ENCODE measurements around the gene MSI2.

Gene MSI2

GRCh38 chr17:57557416-57557815 is 301.1 kb downstream of the MSI2 start (continued):
- TF ChIP-seq ESRRG (CRISPR knock-in tag; IDR thresholded peaks at IDR 0.05) = no peak
- TF ChIP-seq CREB5 (CRISPR knock-in tag; IDR thresholded peaks at IDR 0.05; ENCODE audit: low read depth) = no peak
- no peak for TF ChIP-seq BACH2 (CRISPR knock-in tag; IDR thresholded peaks at IDR 0.05; ENCODE audit: borderline replicate concordance)
- TF ChIP-seq ARNTL (CRISPR knock-in tag; IDR thresholded peaks at IDR 0.05; ENCODE audit: borderline replicate concordance, low read depth) = no peak
- no peak for TF ChIP-seq PPARA (CRISPR knock-in tag; IDR thresholded peaks at IDR 0.05; ENCODE audit: borderline replicate concordance)
- no peak for TF ChIP-seq OSR1 (CRISPR knock-in tag; IDR thresholded peaks at IDR 0.05)
- TF ChIP-seq, protein P1, sequence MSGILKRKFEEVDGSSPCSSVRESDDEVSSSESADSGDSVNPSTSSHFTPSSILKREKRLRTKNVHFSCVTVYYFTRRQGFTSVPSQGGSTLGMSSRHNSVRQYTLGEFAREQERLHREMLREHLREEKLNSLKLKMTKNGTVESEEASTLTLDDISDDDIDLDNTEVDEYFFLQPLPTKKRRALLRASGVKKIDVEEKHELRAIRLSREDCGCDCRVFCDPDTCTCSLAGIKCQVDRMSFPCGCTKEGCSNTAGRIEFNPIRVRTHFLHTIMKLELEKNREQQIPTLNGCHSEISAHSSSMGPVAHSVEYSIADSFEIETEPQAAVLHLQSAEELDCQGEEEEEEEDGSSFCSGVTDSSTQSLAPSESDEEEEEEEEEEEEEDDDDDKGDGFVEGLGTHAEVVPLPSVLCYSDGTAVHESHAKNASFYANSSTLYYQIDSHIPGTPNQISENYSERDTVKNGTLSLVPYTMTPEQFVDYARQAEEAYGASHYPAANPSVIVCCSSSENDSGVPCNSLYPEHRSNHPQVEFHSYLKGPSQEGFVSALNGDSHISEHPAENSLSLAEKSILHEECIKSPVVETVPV (CRISPR knock-in tag; IDR thresholded peaks at IDR 0.05) = no peak
- TF ChIP-seq RARB (CRISPR knock-in tag; IDR thresholded peaks at IDR 0.05) = no peak
- no peak for TF ChIP-seq ZC3H10 (CRISPR knock-in tag; IDR thresholded peaks at IDR 0.05)
- no peak for TF ChIP-seq ISL1 (CRISPR knock-in tag; IDR thresholded peaks at IDR 0.05)

DNA sequence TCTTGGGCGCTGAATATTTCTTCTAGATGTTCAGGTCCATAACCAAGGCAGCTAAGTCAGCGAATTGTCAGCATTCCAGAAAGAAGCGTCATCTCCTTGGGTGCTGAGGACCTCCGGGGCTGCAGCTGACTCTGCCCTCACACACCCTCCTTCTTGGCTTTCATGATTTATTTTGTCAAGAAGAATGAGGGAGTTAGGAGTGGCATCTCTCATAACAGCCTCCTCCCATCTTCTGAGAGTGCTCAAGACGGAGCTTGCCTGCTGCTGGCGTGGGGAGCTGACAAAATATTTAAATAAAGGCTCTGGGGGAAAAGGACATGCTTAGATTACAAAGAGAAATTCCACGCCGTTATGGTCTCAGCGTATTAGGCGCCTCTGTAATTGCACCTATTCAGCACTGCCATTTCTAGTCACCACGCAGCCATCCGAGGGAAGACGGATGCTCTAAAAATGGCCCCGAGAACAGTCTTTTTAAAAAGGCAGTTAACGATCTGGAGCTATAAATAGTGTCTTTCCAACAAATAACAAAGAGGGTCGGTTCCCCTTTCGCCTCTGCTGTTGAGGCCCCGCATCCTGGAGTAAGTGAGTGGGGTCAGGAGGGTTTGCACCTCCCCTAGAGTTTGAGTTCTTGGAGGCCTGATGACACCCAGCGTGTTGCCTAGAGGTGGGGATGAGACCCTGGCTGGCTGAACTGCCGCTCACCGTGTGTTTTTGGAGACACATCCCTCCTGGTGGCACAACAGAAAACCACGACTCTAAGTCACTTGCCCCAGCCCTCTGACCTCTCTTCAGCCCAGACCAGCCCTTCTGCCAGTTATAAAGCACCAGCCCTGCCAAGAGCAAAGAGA is 301.7 kb downstream of the MSI2 start:
- peak; percentile 43; the same call in 2 of the 3 replicates for ATAC-seq
- no peak for TF ChIP-seq GLIS3 (CRISPR knock-in tag; IDR thresholded peaks at IDR 0.05)
- TF ChIP-seq PPARA (CRISPR knock-in tag; IDR thresholded peaks at IDR 0.05; ENCODE audit: borderline replicate concordance) = no peak
- no peak for TF ChIP-seq CREB5 (CRISPR knock-in tag; IDR thresholded peaks at IDR 0.05; ENCODE audit: low read depth)
- TF ChIP-seq ESRRG (CRISPR knock-in tag; IDR thresholded peaks at IDR 0.05) = no peak
- no peak for TF ChIP-seq ZNF70 (CRISPR knock-in tag; IDR thresholded peaks at IDR 0.05)
- TF ChIP-seq, protein P1 (CRISPR knock-in tag; IDR thresholded peaks at IDR 0.05) = no peak
- no peak for TF ChIP-seq TCF4 (CRISPR knock-in tag; IDR thresholded peaks at IDR 0.05; ENCODE audit: borderline replicate concordance)
- TF ChIP-seq BACH2 (CRISPR knock-in tag; IDR thresholded peaks at IDR 0.05; ENCODE audit: borderline replicate concordance) = no peak
- TF ChIP-seq CSDC2 (CRISPR knock-in tag; IDR thresholded peaks at IDR 0.05) = no peak
- TF ChIP-seq, protein P2, sequence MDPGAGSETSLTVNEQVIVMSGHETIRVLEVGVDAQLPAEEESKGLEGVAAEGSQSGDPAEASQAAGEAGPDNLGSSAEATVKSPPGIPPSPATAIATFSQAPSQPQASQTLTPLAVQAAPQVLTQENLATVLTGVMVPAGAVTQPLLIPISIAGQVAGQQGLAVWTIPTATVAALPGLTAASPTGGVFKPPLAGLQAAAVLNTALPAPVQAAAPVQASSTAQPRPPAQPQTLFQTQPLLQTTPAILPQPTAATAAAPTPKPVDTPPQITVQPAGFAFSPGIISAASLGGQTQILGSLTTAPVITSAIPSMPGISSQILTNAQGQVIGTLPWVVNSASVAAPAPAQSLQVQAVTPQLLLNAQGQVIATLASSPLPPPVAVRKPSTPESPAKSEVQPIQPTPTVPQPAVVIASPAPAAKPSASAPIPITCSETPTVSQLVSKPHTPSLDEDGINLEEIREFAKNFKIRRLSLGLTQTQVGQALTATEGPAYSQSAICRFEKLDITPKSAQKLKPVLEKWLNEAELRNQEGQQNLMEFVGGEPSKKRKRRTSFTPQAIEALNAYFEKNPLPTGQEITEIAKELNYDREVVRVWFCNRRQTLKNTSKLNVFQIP (CRISPR knock-in tag; IDR thresholded peaks at IDR 0.05; ENCODE audit: borderline replicate concordance, low read depth) = no peak
- TF ChIP-seq, protein P3, sequence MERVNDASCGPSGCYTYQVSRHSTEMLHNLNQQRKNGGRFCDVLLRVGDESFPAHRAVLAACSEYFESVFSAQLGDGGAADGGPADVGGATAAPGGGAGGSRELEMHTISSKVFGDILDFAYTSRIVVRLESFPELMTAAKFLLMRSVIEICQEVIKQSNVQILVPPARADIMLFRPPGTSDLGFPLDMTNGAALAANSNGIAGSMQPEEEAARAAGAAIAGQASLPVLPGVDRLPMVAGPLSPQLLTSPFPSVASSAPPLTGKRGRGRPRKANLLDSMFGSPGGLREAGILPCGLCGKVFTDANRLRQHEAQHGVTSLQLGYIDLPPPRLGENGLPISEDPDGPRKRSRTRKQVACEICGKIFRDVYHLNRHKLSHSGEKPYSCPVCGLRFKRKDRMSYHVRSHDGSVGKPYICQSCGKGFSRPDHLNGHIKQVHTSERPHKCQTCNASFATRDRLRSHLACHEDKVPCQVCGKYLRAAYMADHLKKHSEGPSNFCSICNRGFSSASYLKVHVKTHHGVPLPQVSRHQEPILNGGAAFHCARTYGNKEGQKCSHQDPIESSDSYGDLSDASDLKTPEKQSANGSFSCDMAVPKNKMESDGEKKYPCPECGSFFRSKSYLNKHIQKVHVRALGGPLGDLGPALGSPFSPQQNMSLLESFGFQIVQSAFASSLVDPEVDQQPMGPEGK (CRISPR knock-in tag; IDR thresholded peaks at IDR 0.05; ENCODE audit: borderline replicate concordance) = no peak
- no peak for TF ChIP-seq RARB (CRISPR knock-in tag; IDR thresholded peaks at IDR 0.05)
- no peak for TF ChIP-seq TOX (CRISPR knock-in tag; IDR thresholded peaks at IDR 0.05; ENCODE audit: borderline replicate concordance)
- TF ChIP-seq TSHZ2 (CRISPR knock-in tag; IDR thresholded peaks at IDR 0.05) = no peak
- no peak for TF ChIP-seq OSR1 (CRISPR knock-in tag; IDR thresholded peaks at IDR 0.05)
- no peak for TF ChIP-seq ZNF565 (CRISPR knock-in tag; conservative IDR thresholded peaks at IDR 0.05; ENCODE audit: low read depth)
- TF ChIP-seq ZFP30 (CRISPR knock-in tag; IDR thresholded peaks at IDR 0.05) = no peak
- TF ChIP-seq ZNF8 (CRISPR knock-in tag; IDR thresholded peaks at IDR 0.05) = no peak
- no peak for TF ChIP-seq ISL1 (CRISPR knock-in tag; IDR thresholded peaks at IDR 0.05)
